H9 (cell line): ENCODE data around the gene TIRAP. TPM values are rescaled to one million over a fixed set of nuclear protein-coding genes. Genes with fewer than 3 reads are reported as not detected.

Experiments used
- DNase-seq: peaks from one replicate; pipeline ENCODE4 v3.0.0-alpha.2; 2017
- H2AFZ ChIP-seq: one replicate; pipeline ENCODE4 v1.6.1; 2013; ENCODE audit warnings: mild to moderate bottlenecking, low read length, control low read depth, moderate library complexity
- H2AK5ac ChIP-seq: 2 replicates; pipeline ENCODE4 v1.6.1; 2013; ENCODE audit warnings: low read length, control low read depth, mixed read lengths; ENCODE audit not compliant: insufficient read length
- H2BK120ac ChIP-seq: one replicate; pipeline ENCODE4 v1.6.1; 2013; ENCODE audit warnings: low read depth, mild to moderate bottlenecking, low read length, control low read depth, inconsistent platforms; ENCODE audit not compliant: poor library complexity, severe bottlenecking
- H2BK12ac ChIP-seq: 2 replicates; pipeline ENCODE4 v1.6.1; 2013; ENCODE audit warnings: low read length, control low read depth, mixed read lengths, low read depth; ENCODE audit not compliant: insufficient read length
- H2BK15ac ChIP-seq: 2 replicates; pipeline ENCODE4 v1.6.1; 2013; ENCODE audit warnings: low read depth, low read length, control low read depth
- H2BK20ac ChIP-seq: one replicate; pipeline ENCODE4 v1.6.1; 2013; ENCODE audit warnings: low read depth, mild to moderate bottlenecking, low read length, control low read depth, inconsistent platforms; ENCODE audit not compliant: poor library complexity, severe bottlenecking
- H2BK5ac ChIP-seq: 2 replicates; pipeline ENCODE4 v1.6.1; 2013; ENCODE audit warnings: low read length, control low read depth, mixed read lengths; ENCODE audit not compliant: insufficient read length
- H3K14ac ChIP-seq: 2 replicates; pipeline ENCODE4 v1.6.1; 2013; ENCODE audit warnings: low read length, control low read depth; ENCODE audit not compliant: insufficient read depth
- H3K18ac ChIP-seq: 2 replicates; pipeline ENCODE4 v1.6.1; 2013; ENCODE audit warnings: low read depth, mild to moderate bottlenecking, mixed read lengths, low read length, control low read depth; ENCODE audit not compliant: insufficient read length
- H3K23ac ChIP-seq: 2 replicates; pipeline ENCODE4 v1.6.1; 2013; ENCODE audit warnings: low read length, control low read depth, mixed read lengths, low read depth; ENCODE audit not compliant: insufficient read length
- H3K23me2 ChIP-seq: 2 replicates; pipeline ENCODE4 v1.6.1; 2013; ENCODE audit warnings: low read depth, mild to moderate bottlenecking, mixed read lengths, low read length, control low read depth; ENCODE audit not compliant: insufficient read length, poor library complexity, severe bottlenecking
- H3K27ac ChIP-seq: 2 replicates; pipeline ENCODE4 v1.5.1; 2013; ENCODE audit warnings: low read length, control low read depth, mixed read lengths, low read depth; ENCODE audit not compliant: insufficient read length
- H3K27me3 ChIP-seq: 2 replicates; pipeline ENCODE4 v1.6.1; 2013; ENCODE audit warnings: low read length, control low read depth, inconsistent platforms; ENCODE audit not compliant: insufficient read depth
- H3K4ac ChIP-seq: 2 replicates; pipeline ENCODE4 v1.6.1; 2013; ENCODE audit warnings: low read depth, mild to moderate bottlenecking, control low read depth, inconsistent platforms, low read length, moderate library complexity
- H3K4me1 ChIP-seq: 2 replicates; pipeline ENCODE4 v1.6.1; 2013; ENCODE audit warnings: low read length, control low read depth, inconsistent platforms; ENCODE audit not compliant: insufficient read depth
- H3K4me2 ChIP-seq: 2 replicates; pipeline ENCODE4 v1.6.1; 2013; ENCODE audit warnings: low read length, control low read depth, mixed read lengths; ENCODE audit not compliant: insufficient read length, insufficient read depth
- H3K56ac ChIP-seq: 2 replicates; pipeline ENCODE4 v1.6.1; 2013; ENCODE audit warnings: low read depth, mild to moderate bottlenecking, mixed read lengths, low read length, control low read depth; ENCODE audit not compliant: insufficient read length
- H3K79me1 ChIP-seq: 2 replicates; pipeline ENCODE4 v1.6.1; 2013; ENCODE audit warnings: low read depth, mild to moderate bottlenecking, moderate library complexity, low read length, control low read depth, inconsistent platforms; ENCODE audit not compliant: insufficient read depth, poor library complexity, severe bottlenecking
- H3K79me2 ChIP-seq: 2 replicates; pipeline ENCODE4 v1.6.1; 2013; ENCODE audit warnings: low read length, control low read depth, inconsistent platforms; ENCODE audit not compliant: insufficient read depth
- H3K9ac ChIP-seq: 2 replicates; pipeline ENCODE4 v1.6.1; 2013; ENCODE audit warnings: low read length, control low read depth, mixed read lengths; ENCODE audit not compliant: insufficient read length; ENCODE audit errors: extremely low read depth
- H3K9me3 ChIP-seq: one replicate; pipeline ENCODE4 v1.6.1; 2013; ENCODE audit warnings: low read depth, low read length, inconsistent platforms; ENCODE audit not compliant: control insufficient read depth
- H3T11ph ChIP-seq: one replicate; pipeline ENCODE4 v1.6.1; 2013; ENCODE audit warnings: mild to moderate bottlenecking, low read length, control low read depth, inconsistent platforms
- H4K20me1 ChIP-seq: one replicate; pipeline ENCODE4 v1.6.1; 2013; ENCODE audit not compliant: control insufficient read depth, insufficient read length, insufficient read depth
- H4K5ac ChIP-seq: 2 replicates; pipeline ENCODE4 v1.6.1; 2013; ENCODE audit warnings: low read depth, mild to moderate bottlenecking, mixed read lengths, low read length, control low read depth; ENCODE audit not compliant: insufficient read length
- H4K8ac ChIP-seq: replicated peaks from 2 replicates; pipeline ENCODE4 v1.6.1; 2013; ENCODE audit warnings: low read length, control low read depth, mixed read lengths, low read depth; ENCODE audit not compliant: insufficient read length
- H4K91ac ChIP-seq: 2 replicates; pipeline ENCODE4 v1.6.1; 2013; ENCODE audit warnings: low read depth, mild to moderate bottlenecking, moderate library complexity, mixed read lengths, low read length, control low read depth; ENCODE audit not compliant: insufficient read length
- H3K27ac Mint-ChIP-seq, 3 experiments: 2 replicates in 2 of 3; 3 replicates in 1 of 3; pipeline ENCODE4 v1.8.0; 2020 to 2021; ENCODE audit warnings: mixed read lengths in 3 of 3, mild to moderate bottlenecking in 1 of 3, moderate library complexity in 1 of 3
- H3K27me3 Mint-ChIP-seq: 2 replicates; pipeline ENCODE4 v1.8.0; 2021; ENCODE audit warnings: low read depth, mild to moderate bottlenecking, moderate library complexity, mixed read lengths
- H3K36me3 Mint-ChIP-seq, 3 experiments: 2 replicates in 2 of 3; 3 replicates in 1 of 3; pipeline ENCODE4 v1.8.0; 2020 to 2021; ENCODE audit warnings: low read depth in 3 of 3, mixed read lengths in 3 of 3; ENCODE audit not compliant: insufficient read depth in 1 of 3
- H3K4me1 Mint-ChIP-seq, 2 experiments: 2 replicates each; pipeline ENCODE4 v1.8.0; 2020; ENCODE audit warnings: mixed read lengths in 2 of 2
- H3K4me3 Mint-ChIP-seq, 2 experiments: 2 replicates in 1 of 2; 3 replicates in 1 of 2; pipeline ENCODE4 v1.8.0; 2020 to 2021; ENCODE audit warnings: mild to moderate bottlenecking in 2 of 2, mixed read lengths in 2 of 2, moderate library complexity in 1 of 2
- H3K9me3 Mint-ChIP-seq, 2 experiments: 2 replicates in 1 of 2; 3 replicates in 1 of 2; pipeline ENCODE4 v1.8.0; 2020; ENCODE audit warnings: mild to moderate bottlenecking in 2 of 2, mixed read lengths in 2 of 2, moderate library complexity in 1 of 2
- CTCF ChIP-seq: fragments of 200-600 bp; sonication (generic); conservative IDR thresholded peaks from 3 replicates; pipeline ENCODE4 v1.8.0; 2021; ENCODE audit warnings: antibody characterized with exemption, mild to moderate bottlenecking
- WGBS: extraction: QIAGEN DNeasy Blood & Tissue Kit; methylation state at CpG from one replicate; pipeline ENCODE4 v1.1.7; 2013; ENCODE audit warnings: missing lambda C conversion rate, low lambda C conversion rate, mixed read lengths; ENCODE audit not compliant: insufficient read length; ENCODE audit errors: extremely low coverage; 5-methylcytosine and 5-hydroxymethylcytosine counted together
- total RNA-seq: library from RNA; stranded (reverse); gene quantifications from 2 replicates; pipeline ENCODE4 v1.2.1, GENCODE V29; 2021

TIRAP gene
- total RNA-seq, 1 experiment from 2014 or later: 7.0 TPM

GRCh38 chr11:126233391-126233790, 49.5 kb upstream of the TIRAP start:
- H3K9me3 ChIP-seq: no peaks in the 10 kb centered on the region
- no peak overlapping the region for H4K8ac ChIP-seq
- no peak overlapping the region for H2BK120ac ChIP-seq
- no peak overlapping the region for H2BK12ac ChIP-seq
- no CpG with 5 or more reads among the region's 4 CpGs for WGBS
- H4K5ac ChIP-seq: no peak overlapping the region
- no peaks in the 10 kb centered on the region for H3K27me3 ChIP-seq
- no peaks in the 10 kb centered on the region for H3K79me1 ChIP-seq
- no peak overlapping the region for H3K18ac ChIP-seq
- H3K23ac ChIP-seq: no peak overlapping the region
- H3K4me1 ChIP-seq: no peaks in the 10 kb centered on the region
- no peak overlapping the region for H4K91ac ChIP-seq
- H3K23me2 ChIP-seq: no peaks in the 10 kb centered on the region
- no peak overlapping the region for H3K56ac ChIP-seq
- no peak overlapping the region for H2AFZ ChIP-seq
- H3K4me1 Mint-ChIP-seq: no peaks in the 10 kb centered on the region
- no peaks in the 10 kb centered on the region for H3K27me3 Mint-ChIP-seq
- no peak overlapping the region for H3K14ac ChIP-seq
- H3K27ac Mint-ChIP-seq: no peak overlapping the region; a peak in 1 of 7 replicates
- no peak overlapping the region for H3K27ac ChIP-seq
- no peak overlapping the region for H3K4me3 Mint-ChIP-seq
- no peak overlapping the region for H3K9ac ChIP-seq
- peaks cover 7 to 36% (median 24%) of the 10 kb centered on the region in 3 experiments for H3K36me3 Mint-ChIP-seq
- no peak for TF ChIP-seq CTCF
- H2AK5ac ChIP-seq: no peak overlapping the region
- H3K4me2 ChIP-seq: no peak overlapping the region
- no peaks in the 10 kb centered on the region for H4K20me1 ChIP-seq
- no peaks in the 10 kb centered on the region; the same call in 1 of the 2 replicates for H3K79me2 ChIP-seq
- no peak overlapping the region for H3K4ac ChIP-seq
- no peak overlapping the region for H2BK20ac ChIP-seq
- DNase-seq: no peak
- no peaks in the 10 kb centered on the region; a peak in 1 of 5 replicates for H3K9me3 Mint-ChIP-seq
- no peak overlapping the region for H2BK15ac ChIP-seq
- H3T11ph ChIP-seq: no peak overlapping the region
- H2BK5ac ChIP-seq: no peak overlapping the region
